Hepatocyte (in vitro differentiated cells): ENCODE measurements around the gene ZNF638.

Source experiments
- CTCF ChIP-seq: fragments of 200-600 bp; sonication (generic); IDR thresholded peaks from 2 replicates; pipeline ENCODE4 v1.5.1; 2016; ENCODE audit warnings: antibody characterized with exemption, mild to moderate bottlenecking; ENCODE audit not compliant: poor library complexity
- EZH2 ChIP-seq: fragments of 200-600 bp; sonication (generic); IDR thresholded peaks from 2 replicates; pipeline ENCODE4 v1.6.1; 2016; ENCODE audit warnings: antibody characterized with exemption, mild to moderate bottlenecking, borderline replicate concordance

- TF ChIP-seq CTCF (no peak), EZH2 (no peak)
Observed at GRCh38 chr2:71361631-71362030, 30.0 kb downstream of the ZNF638 start.
